Ascending aorta (tissue), 2 donors: ENCODE data around the gene TNRC18. TPM values are rescaled to one million over a fixed set of nuclear protein-coding genes. Genes with fewer than 3 reads are reported as not detected.

ENCODE experiments used
- DNase-seq, 2 donors: peaks; one replicate each; pipeline ENCODE4 v3.0.0-alpha.2; 2019; ENCODE audit warnings: low spot score in 2 of 2
- H3K27ac ChIP-seq, 2 donors: fragments of 200-600 bp; sonication (generic); one replicate each; pipeline ENCODE4 v1.5.1; 2016 to 2017; ENCODE audit warnings: mild to moderate bottlenecking in 1 of 2
- H3K27me3 ChIP-seq: fragments of 200-600 bp; sonication (generic); one replicate; pipeline ENCODE4 v1.5.1; 2017
- H3K36me3 ChIP-seq, 2 donors: fragments of 200-600 bp; sonication (generic); one replicate each; pipeline ENCODE4 v1.5.1; 2016
- H3K4me1 ChIP-seq, 2 donors: fragments of 200-600 bp; sonication (generic); one replicate each; pipeline ENCODE4 v1.5.1; 2016 to 2017; ENCODE audit warnings: mild to moderate bottlenecking in 1 of 2
- H3K4me3 ChIP-seq, 2 donors: fragments of 200-600 bp; sonication (generic); one replicate each; pipeline ENCODE4 v1.5.1; 2016 to 2017; ENCODE audit warnings: mild to moderate bottlenecking in 1 of 2
- H3K9me3 ChIP-seq, 2 donors: fragments of 200-600 bp; sonication (generic); one replicate each; pipeline ENCODE4 v1.5.1; 2016
- CTCF ChIP-seq, 3 experiments: fragments of 200-600 bp in 2 of 3; fragments of 450-650 bp in 1 of 3; sonication (generic) in 2 of 3; IDR thresholded peaks; one replicate each; pipeline ENCODE4 v1.5.1; 2016 to 2019; ENCODE audit warnings: antibody characterized with exemption in 3 of 3, mild to moderate bottlenecking in 1 of 3, moderate library complexity in 1 of 3
- intact Hi-C: fragments of 100-400 bp; cut with DNase I; formaldehyde crosslinking; loops from one replicate; pipeline ENCODE4 v1.15.1; 2023
- total RNA-seq: library from RNA; depleted of rRNA; stranded (reverse); fragments of >200 nt; gene quantifications from one replicate; pipeline ENCODE4 v1.1.0, GENCODE V29; 2016

TNRC18 gene
- total RNA-seq, 1 donor from 2014 or later: 240 TPM

DNA sequence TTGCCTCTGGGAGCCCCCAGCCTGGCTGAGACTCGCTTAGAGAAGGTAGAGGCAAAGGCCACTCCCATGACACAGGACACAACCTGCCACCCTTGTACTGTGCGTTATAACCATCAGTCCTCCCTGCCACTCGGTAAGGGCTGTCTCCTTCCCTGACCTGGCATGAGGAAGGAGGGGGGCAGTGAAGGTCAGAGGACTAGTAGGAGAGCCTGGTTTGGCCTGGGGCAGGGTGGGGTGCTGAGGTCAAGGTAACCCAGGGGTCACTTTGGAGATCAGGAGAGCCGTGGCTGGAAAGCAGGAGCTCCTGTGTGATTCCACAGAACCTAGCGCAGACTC, 6.9 kb upstream of the TNRC18 start:
- TF ChIP-seq CTCF (IDR thresholded peaks at IDR 0.05): no peak
- no peak for DNase-seq
- Histone ChIP-seq H3K27me3 (no peaks in the 10 kb centered on the region), H3K4me1 (peaks cover 0 to 9% of the 10 kb centered on the region in 2 donors), H3K4me3 (peak overlapping the region in 1 of 2 donors; percentile 82), H3K27ac (peak overlapping the region; percentile 95 to 98), H3K36me3 (peaks cover 0 to 6% of the 10 kb centered on the region in 2 donors), H3K9me3 (no peaks in the 10 kb centered on the region)
- intact Hi-C loops: loop anchor here (2.0 kb wide), 1 partner anchor 26 kb away; no protein-coding TSS in a partner anchor

GRCh38 chr7:5429857-5430611, 6.4 kb upstream of the TNRC18 start:
- Histone ChIP-seq H3K27me3 (no peaks in the 10 kb centered on the region), H3K4me3 (peak overlapping the region; percentile 82 to 84), H3K4me1 (peaks cover 0 to 9% of the 10 kb centered on the region in 2 donors), H3K27ac (peak overlapping the region; percentile 95 to 98), H3K36me3 (peaks cover 0 to 6% of the 10 kb centered on the region in 2 donors), H3K9me3 (no peaks in the 10 kb centered on the region)
- intact Hi-C loops: loop anchor here (2.0 kb wide), 1 partner anchor 27 kb away; no protein-coding TSS in a partner anchor
- peak in 1 of 2 donors; percentile 73 for DNase-seq
- no peak for TF ChIP-seq CTCF (IDR thresholded peaks at IDR 0.05)

DNA sequence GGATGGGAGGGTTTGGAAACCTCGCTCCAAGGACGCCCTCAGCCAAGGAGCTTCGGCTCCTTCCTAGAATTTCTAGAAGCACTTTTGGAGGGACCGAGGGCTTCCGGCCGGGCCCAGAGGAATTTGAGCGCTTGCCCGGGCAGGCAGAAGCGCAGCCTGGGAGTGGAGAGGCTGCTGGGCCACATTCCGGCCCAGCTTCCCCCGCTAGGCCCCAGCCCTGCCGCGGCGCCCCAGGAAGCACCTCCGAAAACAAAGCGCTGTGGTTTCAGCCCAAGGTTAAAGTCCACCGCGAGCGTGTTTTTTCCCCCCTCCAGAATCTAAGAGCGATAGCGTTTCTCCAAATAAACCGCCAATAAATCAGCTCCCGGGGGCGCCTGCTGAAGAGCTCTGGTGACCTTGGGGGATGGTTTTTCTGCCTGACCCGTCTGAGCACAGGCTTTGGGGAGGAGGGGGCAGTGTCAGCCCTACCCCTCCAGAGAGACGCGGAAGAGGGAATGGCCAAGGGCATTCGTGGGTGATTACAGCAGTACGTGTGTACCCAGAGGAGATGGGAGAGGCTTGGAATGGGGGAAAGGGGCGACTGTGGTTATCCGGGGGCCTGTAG, 5.7 kb upstream of the TNRC18 start:
- Histone ChIP-seq H3K9me3 (no peaks in the 10 kb centered on the region), H3K27me3 (no peaks in the 10 kb centered on the region), H3K36me3 (peaks cover 0 to 6% of the 10 kb centered on the region in 2 donors), H3K4me3 (peak overlapping the region; percentile 82 to 84), H3K27ac (peak overlapping the region; percentile 95 to 98), H3K4me1 (peaks cover 0 to 9% of the 10 kb centered on the region in 2 donors)
- no peak for DNase-seq
- TF ChIP-seq CTCF (IDR thresholded peaks at IDR 0.05): no peak
- intact Hi-C loops: no loop called here

- Histone ChIP-seq H3K36me3 (peaks cover 0 to 6% of the 10 kb centered on the region in 2 donors), H3K4me3 (peak overlapping the region; percentile 82 to 84), H3K27me3 (no peaks in the 10 kb centered on the region), H3K27ac (peak overlapping the region; percentile 95 to 98), H3K9me3 (no peaks in the 10 kb centered on the region), H3K4me1 (peaks cover 0 to 9% of the 10 kb centered on the region in 2 donors)
- intact Hi-C loops: no loop called here
- peak in 1 of 2 donors; percentile 87 for DNase-seq
- no peak for TF ChIP-seq CTCF (IDR thresholded peaks at IDR 0.05)
These were observed 5.0 kb upstream of the TNRC18 start for GRCh38 chr7:5428478-5429252.

- intact Hi-C loops: no loop called here
- H3K4me3 ChIP-seq: peak overlapping the region; percentile 82 to 84
- no peaks in the 10 kb centered on the region for H3K27me3 ChIP-seq
- DNase-seq: peak in 1 of 2 donors; percentile 77
- peak overlapping the region; percentile 95 to 98 for H3K27ac ChIP-seq
- H3K4me1 ChIP-seq: peaks cover 0 to 9% of the 10 kb centered on the region in 2 donors
- no peak for TF ChIP-seq CTCF (IDR thresholded peaks at IDR 0.05)
- H3K36me3 ChIP-seq: no peaks in the 10 kb centered on the region
- no peaks in the 10 kb centered on the region for H3K9me3 ChIP-seq
These were observed 2.5 kb upstream of the TNRC18 start for GRCh38 chr7:5426226-5426475.
